Glutamatergic neuron (in vitro differentiated cells): ENCODE data around the gene SLCO3A1. TPM values are rescaled to one million over a fixed set of nuclear protein-coding genes. Genes with fewer than 3 reads are reported as not detected.

Experiments used
- DNase-seq: peaks from one replicate; pipeline ENCODE4 v3.0.0; 2022
- H3K27ac Mint-ChIP-seq: one replicate; pipeline ENCODE4 v1.8.0; 2020; ENCODE audit warnings: mild to moderate bottlenecking, mixed read lengths, inconsistent platforms; ENCODE audit not compliant: unreplicated experiment
- H3K27me3 Mint-ChIP-seq: one replicate; pipeline ENCODE4 v1.8.0; 2020; ENCODE audit warnings: mild to moderate bottlenecking, moderate library complexity, mixed read lengths, inconsistent platforms; ENCODE audit not compliant: unreplicated experiment
- H3K36me3 Mint-ChIP-seq: one replicate; pipeline ENCODE4 v1.8.0; 2020; ENCODE audit warnings: mild to moderate bottlenecking, mixed read lengths, inconsistent platforms; ENCODE audit not compliant: unreplicated experiment
- H3K4me1 Mint-ChIP-seq: one replicate; pipeline ENCODE4 v1.8.0; 2020; ENCODE audit warnings: mild to moderate bottlenecking, low read depth, mixed read lengths, inconsistent platforms; ENCODE audit not compliant: unreplicated experiment
- H3K4me3 Mint-ChIP-seq: one replicate; pipeline ENCODE4 v1.8.0; 2020; ENCODE audit warnings: mild to moderate bottlenecking, mixed read lengths, inconsistent platforms; ENCODE audit not compliant: unreplicated experiment
- H3K9me3 Mint-ChIP-seq: one replicate; pipeline ENCODE4 v1.8.0; 2020; ENCODE audit warnings: mild to moderate bottlenecking, moderate library complexity, mixed read lengths, inconsistent platforms; ENCODE audit not compliant: unreplicated experiment
- CTCF ChIP-seq: fragments of 200-600 bp; sonication (generic); IDR thresholded peaks from one replicate; pipeline ENCODE4 v1.5.0; 2021; ENCODE audit not compliant: partially characterized antibody, unreplicated experiment
- total RNA-seq: library from RNA; stranded (reverse); fragmentation: NEBNext Ultra II Directional; extraction: Animal tissue kit (Norgen Biotek cat#: 25700); gene quantifications from one replicate; pipeline ENCODE4 v1.2.1, GENCODE V29; 2021; ENCODE audit not compliant: unreplicated experiment

The SLCO3A1 gene
- total RNA-seq, 1 donor from 2014 or later, result 27.9 TPM

GRCh38 chr15:91936182-91936775 is 82.8 kb downstream of the SLCO3A1 start:
- H3K27me3 Mint-ChIP-seq, result peaks cover 3% of the 10 kb centered on the region
- H3K36me3 Mint-ChIP-seq, result peaks cover 12% of the 10 kb centered on the region
- H3K9me3 Mint-ChIP-seq, result peaks cover 2% of the 10 kb centered on the region
- peak overlapping the region; percentile 56 for H3K27ac Mint-ChIP-seq
- TF ChIP-seq CTCF, result no peak
- H3K4me3 Mint-ChIP-seq, result no peak overlapping the region
- peaks cover 26% of the 10 kb centered on the region for H3K4me1 Mint-ChIP-seq
- no peak for DNase-seq

- H3K27me3 Mint-ChIP-seq, result peaks cover 3% of the 10 kb centered on the region
- no peak for DNase-seq
- peaks cover 2% of the 10 kb centered on the region for H3K9me3 Mint-ChIP-seq
- no peak overlapping the region for H3K4me3 Mint-ChIP-seq
- peaks cover 12% of the 10 kb centered on the region for H3K36me3 Mint-ChIP-seq
- peaks cover 24% of the 10 kb centered on the region for H3K4me1 Mint-ChIP-seq
- H3K27ac Mint-ChIP-seq, result peak overlapping the region; percentile 56
- TF ChIP-seq CTCF, result no peak
Observed at GRCh38 chr15:91936927-91937326, 83.4 kb downstream of the SLCO3A1 start.

DNA sequence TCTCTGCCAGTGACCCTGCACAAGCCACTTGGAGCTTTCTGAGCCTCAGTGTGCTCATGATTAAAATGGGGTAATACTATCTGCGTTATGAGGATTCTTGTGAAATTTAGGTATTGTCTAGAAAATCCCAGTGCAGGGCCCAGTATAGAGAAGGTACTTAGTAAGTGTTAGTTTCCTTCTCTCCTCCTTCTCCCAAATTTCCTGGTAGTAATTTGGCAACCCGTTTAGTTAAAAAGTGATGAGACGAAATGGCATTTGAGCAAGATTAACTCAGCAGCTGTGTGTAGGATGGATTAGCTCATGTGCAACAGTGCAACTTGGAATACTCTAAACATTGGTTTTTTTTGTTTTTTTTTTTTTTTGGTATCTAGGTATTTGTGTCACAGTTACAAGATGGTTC is 84.6 kb downstream of the SLCO3A1 start:
- peaks cover 12% of the 10 kb centered on the region for H3K36me3 Mint-ChIP-seq
- H3K27ac Mint-ChIP-seq, result no peak overlapping the region
- H3K27me3 Mint-ChIP-seq, result peaks cover 3% of the 10 kb centered on the region
- peaks cover 28% of the 10 kb centered on the region for H3K4me1 Mint-ChIP-seq
- TF ChIP-seq CTCF, result no peak
- peaks cover 2% of the 10 kb centered on the region for H3K9me3 Mint-ChIP-seq
- DNase-seq, result no peak
- no peak overlapping the region for H3K4me3 Mint-ChIP-seq

DNA sequence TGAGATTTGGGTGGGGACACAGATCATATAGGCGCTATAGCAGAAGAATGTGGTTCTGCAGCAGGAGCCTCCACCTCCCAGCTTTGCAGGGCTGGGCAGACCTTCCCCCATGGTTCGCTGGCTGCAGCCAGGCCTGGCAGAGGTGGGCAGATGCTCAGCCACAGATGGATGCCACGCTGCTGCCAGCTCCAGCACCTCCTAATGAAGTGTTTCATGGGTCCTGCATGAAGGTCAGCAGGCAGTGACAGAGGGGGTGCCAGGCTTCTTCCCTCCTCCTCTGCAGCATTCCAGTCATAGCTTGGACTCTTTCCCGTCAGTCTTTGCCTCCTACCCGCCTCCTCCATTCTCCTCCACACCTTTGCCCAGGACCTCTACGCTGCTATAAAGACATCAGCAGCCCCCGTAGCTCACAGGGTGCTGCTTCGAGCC is 85.9 kb downstream of the SLCO3A1 start:
- DNase-seq, result no peak
- H3K36me3 Mint-ChIP-seq, result peaks cover 4% of the 10 kb centered on the region
- peaks cover 3% of the 10 kb centered on the region for H3K27me3 Mint-ChIP-seq
- no peak overlapping the region for H3K4me3 Mint-ChIP-seq
- H3K27ac Mint-ChIP-seq, result no peak overlapping the region
- no peak for TF ChIP-seq CTCF
- H3K9me3 Mint-ChIP-seq, result peaks cover 4% of the 10 kb centered on the region
- peaks cover 40% of the 10 kb centered on the region for H3K4me1 Mint-ChIP-seq

- Mint-ChIP-seq H3K27ac (no peak overlapping the region), H3K4me1 (peaks cover 42% of the 10 kb centered on the region), H3K36me3 (no peaks in the 10 kb centered on the region), H3K4me3 (peak overlapping the region; percentile 28), H3K9me3 (peaks cover 6% of the 10 kb centered on the region), H3K27me3 (peaks cover 5% of the 10 kb centered on the region)
- DNase-seq, result no peak
- no peak for TF ChIP-seq CTCF
Observed at GRCh38 chr15:91940496-91941381, 87.2 kb downstream of the SLCO3A1 start.
